Subcutaneous adipose tissue (tissue), 4 donors: Measurements from ENCODE around the gene MIPOL1. TPM values are rescaled to one million over a fixed set of nuclear protein-coding genes. Genes with fewer than 3 reads are reported as not detected.

ENCODE experiments used
- total RNA-seq, 4 donors: library from RNA; depleted of rRNA; stranded (reverse); fragments of >200 nt; gene quantifications; one replicate each; pipeline ENCODE4 v1.1.0, GENCODE V29; 2016
- TF ChIP-seq, protein P1 (sequence below): fragments of 450-650 bp; IDR thresholded peaks from one replicate; pipeline ENCODE4 v1.5.1; 2016; ENCODE audit warnings: low read depth, mild to moderate bottlenecking, control low read depth, antibody characterized with exemption, moderate library complexity

MIPOL1 gene
- total RNA-seq, 4 donors from 2014 or later, result 7.6 to 20.9 (median 11.1) TPM

DNA sequence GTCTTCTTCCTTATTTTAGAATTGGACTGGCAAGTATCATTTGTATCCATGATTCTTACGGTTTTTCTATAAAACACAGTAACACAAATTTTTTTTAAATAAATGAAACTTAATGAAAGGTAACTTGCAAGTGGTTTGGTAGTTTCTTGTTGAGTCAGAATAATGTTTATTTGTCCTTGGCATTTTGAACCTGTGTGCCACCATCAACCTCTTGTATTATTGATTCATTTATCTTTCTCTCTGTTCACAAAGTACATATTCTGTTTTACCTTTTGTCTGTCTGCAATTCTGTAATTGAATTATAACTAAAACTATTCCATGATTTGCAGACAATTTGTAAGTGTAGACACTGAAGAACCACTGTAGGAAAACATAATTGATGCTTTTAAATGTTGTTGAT lies 54.7 kb downstream of the MIPOL1 start:
- TF ChIP-seq, protein P1, sequence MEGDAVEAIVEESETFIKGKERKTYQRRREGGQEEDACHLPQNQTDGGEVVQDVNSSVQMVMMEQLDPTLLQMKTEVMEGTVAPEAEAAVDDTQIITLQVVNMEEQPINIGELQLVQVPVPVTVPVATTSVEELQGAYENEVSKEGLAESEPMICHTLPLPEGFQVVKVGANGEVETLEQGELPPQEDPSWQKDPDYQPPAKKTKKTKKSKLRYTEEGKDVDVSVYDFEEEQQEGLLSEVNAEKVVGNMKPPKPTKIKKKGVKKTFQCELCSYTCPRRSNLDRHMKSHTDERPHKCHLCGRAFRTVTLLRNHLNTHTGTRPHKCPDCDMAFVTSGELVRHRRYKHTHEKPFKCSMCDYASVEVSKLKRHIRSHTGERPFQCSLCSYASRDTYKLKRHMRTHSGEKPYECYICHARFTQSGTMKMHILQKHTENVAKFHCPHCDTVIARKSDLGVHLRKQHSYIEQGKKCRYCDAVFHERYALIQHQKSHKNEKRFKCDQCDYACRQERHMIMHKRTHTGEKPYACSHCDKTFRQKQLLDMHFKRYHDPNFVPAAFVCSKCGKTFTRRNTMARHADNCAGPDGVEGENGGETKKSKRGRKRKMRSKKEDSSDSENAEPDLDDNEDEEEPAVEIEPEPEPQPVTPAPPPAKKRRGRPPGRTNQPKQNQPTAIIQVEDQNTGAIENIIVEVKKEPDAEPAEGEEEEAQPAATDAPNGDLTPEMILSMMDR, result no peak

DNA sequence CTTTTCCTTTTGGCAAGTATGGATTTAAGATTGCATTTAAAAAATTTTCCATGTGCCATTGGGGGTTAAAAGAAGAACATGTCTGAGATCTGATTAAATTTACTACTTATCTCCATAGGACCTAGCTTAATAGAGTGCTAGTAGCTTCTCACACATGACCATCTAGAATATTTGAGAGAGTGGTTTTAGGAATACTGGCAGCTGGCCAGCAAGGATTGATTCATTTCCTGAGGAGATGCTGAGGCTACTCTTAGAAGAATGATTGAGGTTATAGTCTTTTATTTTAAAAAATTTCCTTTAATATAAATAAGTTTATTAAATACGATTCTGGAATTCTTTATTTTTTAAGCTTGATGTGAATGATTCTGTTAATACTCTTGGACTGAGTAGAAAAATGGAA lies 56.2 kb downstream of the MIPOL1 start:
- TF ChIP-seq, protein P1, result no peak

DNA sequence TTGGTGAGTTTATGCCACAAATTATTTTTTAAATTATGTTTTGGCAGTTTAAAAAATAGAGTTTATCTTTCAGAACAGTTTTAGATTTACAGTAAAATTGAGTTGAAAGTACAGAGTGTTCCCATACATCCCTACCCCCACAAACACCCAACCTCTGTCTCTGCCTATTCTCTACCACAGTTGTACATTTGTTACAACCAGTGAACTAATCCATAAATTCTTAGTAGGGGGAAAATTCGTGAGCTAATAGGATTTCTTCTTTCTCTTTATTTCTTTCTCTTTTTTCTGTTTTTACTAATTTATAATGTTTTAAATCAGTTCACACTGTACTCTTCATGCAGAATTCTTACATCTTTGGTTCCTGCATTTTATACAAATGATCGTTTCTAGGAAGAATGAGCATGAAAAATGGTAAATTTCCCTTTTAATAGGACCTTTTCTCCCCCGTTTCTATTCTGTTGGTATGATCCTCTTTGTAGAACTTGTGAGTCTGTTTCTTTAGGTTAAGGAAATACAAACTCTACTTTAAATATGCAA lies 56.7 kb downstream of the MIPOL1 start:
- TF ChIP-seq, protein P1, result no peak

DNA sequence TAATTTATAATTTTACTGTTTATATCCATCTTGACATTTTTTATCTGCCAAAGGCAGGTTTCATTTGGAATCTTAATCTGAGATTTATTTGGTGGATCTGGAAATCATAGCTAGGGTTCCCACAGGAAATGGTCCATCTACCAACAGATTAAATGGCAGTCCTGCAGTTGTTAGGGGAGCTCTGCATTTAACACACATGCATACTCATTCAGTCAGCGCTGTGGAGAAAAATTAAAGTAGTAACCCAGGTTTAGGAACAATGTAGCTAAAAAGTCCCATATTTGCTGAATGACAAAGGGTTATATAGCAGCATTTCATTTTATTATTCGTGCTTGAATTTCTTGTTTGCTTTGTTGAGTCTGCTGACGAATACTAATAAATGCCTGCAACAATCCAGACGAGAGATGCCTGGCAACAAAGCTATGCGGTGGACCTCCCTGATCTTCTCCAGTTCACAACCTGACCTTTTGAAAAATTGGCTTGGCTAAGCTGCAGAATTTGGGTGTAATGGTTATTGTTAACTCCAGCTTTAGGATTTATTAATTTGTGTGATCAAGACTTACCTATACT lies 59.8 kb downstream of the MIPOL1 start:
- TF ChIP-seq, protein P1, result no peak

DNA sequence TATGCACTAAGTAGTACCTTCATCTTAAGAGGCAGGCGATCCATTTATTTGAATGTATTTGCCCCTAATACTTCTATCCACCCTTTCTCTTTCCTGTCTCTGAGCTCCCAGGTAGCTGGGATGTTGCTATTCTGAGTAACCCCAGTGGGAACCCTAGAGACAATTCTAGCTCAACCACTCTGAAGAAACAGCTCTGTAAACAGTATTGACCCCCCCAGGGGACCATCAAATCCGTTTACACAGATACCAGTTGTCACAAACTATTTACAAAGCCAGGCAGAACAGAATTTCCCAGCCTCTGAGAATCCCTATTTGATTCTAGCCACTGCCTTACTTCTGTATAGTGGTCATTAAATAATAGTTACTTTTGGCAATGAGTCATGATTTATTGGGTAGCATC lies 64.9 kb downstream of the MIPOL1 start:
- TF ChIP-seq, protein P1, result no peak

DNA sequence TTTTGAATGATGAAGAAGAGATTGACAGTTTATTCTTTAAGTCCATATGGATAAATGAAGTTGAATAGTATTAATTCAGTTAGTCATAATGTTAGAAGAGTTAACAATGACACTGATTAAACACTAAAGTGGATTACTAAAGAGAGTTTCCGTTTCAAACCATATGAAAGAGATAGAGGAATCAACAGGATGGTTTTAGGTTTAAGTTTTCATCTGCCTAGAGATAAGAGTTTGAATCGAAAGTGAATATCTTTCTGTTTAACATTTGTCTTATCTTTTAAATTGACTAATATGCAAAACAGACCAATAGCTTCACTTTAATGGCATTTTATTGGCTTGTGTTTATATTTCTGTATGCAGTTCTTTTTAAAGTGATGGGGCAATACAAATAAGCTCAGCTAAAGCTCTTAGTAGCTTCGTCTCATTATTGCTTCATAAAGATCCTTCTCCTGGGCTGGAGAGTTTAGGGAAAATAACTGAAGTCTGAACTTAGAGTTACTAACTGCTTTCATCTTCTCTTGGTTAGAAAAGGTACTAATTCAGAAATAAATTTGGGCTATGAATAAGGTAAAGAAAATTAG lies 66.0 kb downstream of the MIPOL1 start:
- TF ChIP-seq, protein P1, result no peak

DNA sequence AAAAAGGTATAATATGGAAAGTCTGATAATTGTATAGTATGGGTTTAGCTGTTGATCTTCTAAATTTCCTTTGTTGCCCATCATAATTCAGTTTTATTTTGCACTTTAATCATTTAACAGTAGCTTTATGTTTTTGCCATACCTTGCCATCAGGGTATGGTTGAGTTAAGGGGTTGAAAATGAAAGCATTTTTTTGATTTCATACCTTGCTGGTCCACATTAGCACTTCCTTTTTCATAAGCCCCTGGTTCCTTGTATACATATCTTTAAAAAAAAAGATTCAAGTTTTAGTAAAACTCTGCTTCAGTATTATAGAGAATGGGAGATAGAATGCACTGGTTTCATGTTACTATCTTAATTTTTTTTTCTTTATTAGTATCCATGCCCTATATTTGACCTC lies 71.1 kb downstream of the MIPOL1 start:
- TF ChIP-seq, protein P1, result no peak
